Transverse colon (tissue), 4 donors: Measurements from ENCODE around the gene RCAN2. TPM values are rescaled to one million over a fixed set of nuclear protein-coding genes. Genes with fewer than 3 reads are reported as not detected.

ENCODE experiments used
- DNase-seq: peaks from one replicate; pipeline ENCODE4 v3.0.0-alpha.2; 2019
- H3K27ac ChIP-seq, 4 donors: fragments of 200-600 bp; sonication (generic); 2 replicates each; pipeline ENCODE4 v1.5.1; 2016 to 2018; ENCODE audit warnings: inconsistent platforms in 4 of 4
- H3K27me3 ChIP-seq: fragments of 200-600 bp; sonication (generic); 2 replicates; pipeline ENCODE4 v1.5.1; 2017; ENCODE audit warnings: inconsistent platforms
- H3K36me3 ChIP-seq, 4 donors: fragments of 200-600 bp; sonication (generic); 2 replicates each; pipeline ENCODE4 v1.5.1; 2017 to 2019; ENCODE audit warnings: inconsistent platforms in 4 of 4
- H3K4me1 ChIP-seq, 4 donors: fragments of 200-600 bp; sonication (generic); 2 replicates each; pipeline ENCODE4 v1.5.1; 2017 to 2020; ENCODE audit warnings: inconsistent platforms in 4 of 4
- H3K4me3 ChIP-seq, 4 donors: fragments of 200-600 bp; sonication (generic); 1 replicate in 1 of 4; 2 replicates in 3 of 4; pipeline versions ENCODE4 v1.5.1 to v1.6.1; 2017 to 2019; ENCODE audit warnings: inconsistent platforms in 4 of 4
- H3K9me3 ChIP-seq, 2 donors: fragments of 200-600 bp; sonication (generic); 2 replicates each; pipeline ENCODE4 v1.5.1; 2017 to 2019; ENCODE audit warnings: inconsistent platforms in 2 of 2
- CTCF ChIP-seq, 5 experiments: fragments of 200-600 bp in 3 of 5; fragments of 450-650 bp in 2 of 5; sonication (generic) in 3 of 5; IDR thresholded peaks; 1 replicate in 2 of 5; 2 replicates in 3 of 5; pipeline ENCODE4 v1.5.1; 2016 to 2017; ENCODE audit warnings: antibody characterized with exemption in 5 of 5, inconsistent platforms in 3 of 5, mild to moderate bottlenecking in 2 of 5, moderate library complexity in 1 of 5
- EP300 ChIP-seq: sonication (generic); formaldehyde crosslinking; IDR thresholded peaks from one replicate; pipeline ENCODE4 v1.6.1; 2017; ENCODE audit warnings: antibody characterized with exemption, low read depth
- POLR2A ChIP-seq: fragments of 450-650 bp; IDR thresholded peaks from one replicate; pipeline ENCODE4 v1.6.1; 2016; ENCODE audit warnings: antibody characterized with exemption, mild to moderate bottlenecking, moderate library complexity
- POLR2AphosphoS5 ChIP-seq, 3 donors: sonication (generic); formaldehyde crosslinking; IDR thresholded peaks; one replicate each; pipeline ENCODE4 v1.6.1; 2016; ENCODE audit warnings: antibody characterized with exemption in 3 of 3
- WGBS, 2 donors: methylation state at CpG; one replicate each; pipeline ENCODE4 v1.1.5; 2018; ENCODE audit warnings: low coverage in 1 of 2; 5-methylcytosine and 5-hydroxymethylcytosine counted together
- in situ Hi-C, 4 donors: fragments of 200-750 bp; cut with MboI; loops; one replicate each; pipeline versions ENCODE4 v1.15.0 to v1.15.1; 2017; ENCODE audit warnings: low sequenced_read_pairs in 3 of 4, low pct_ligation_motif_present in 1 of 4, low pct_unique_long_range_greater_than_20kb in 1 of 4
- intact Hi-C: fragments of 100-400 bp; cut with DNase I; formaldehyde crosslinking; loops from one replicate; pipeline ENCODE4 v1.15.1; 2023; ENCODE audit warnings: low total_unique reads
- total RNA-seq, 4 donors: library from RNA; depleted of rRNA; stranded (reverse); fragments of >200 nt; gene quantifications; one replicate each; pipeline ENCODE4 v1.1.0, GENCODE V29; 2016

The RCAN2 gene
- total RNA-seq, 4 donors from 2014 or later = 1.9 to 9.5 (median 7.5) TPM

- H3K9me3 ChIP-seq = no peaks in the 10 kb centered on the region
- no peak overlapping the region for H3K27ac ChIP-seq
- in situ Hi-C loops (no loop called here), intact Hi-C loops (no loop called here)
- H3K36me3 ChIP-seq = no peaks in the 10 kb centered on the region
- TF ChIP-seq EP300 (no peak), CTCF (IDR thresholded peaks at IDR 0.05) (no peak), POLR2AphosphoS5 (IDR thresholded peaks at IDR 0.05) (no peak), POLR2A (no peak)
- H3K4me3 ChIP-seq = no peak overlapping the region
- H3K4me1 ChIP-seq = peaks cover 0 to 29% (median 0%) of the 10 kb centered on the region in 4 donors
- DNase-seq = no peak
- H3K27me3 ChIP-seq = no peaks in the 10 kb centered on the region
- 78 to 89% methylated on average over 5 of the region's 5 CpGs for WGBS, 2 donors
Observed at GRCh38 chr6:46356543-46356942, 134.7 kb downstream of the RCAN2 start.

GRCh38 chr6:46353528-46353927 is 137.7 kb downstream of the RCAN2 start:
- intact Hi-C loops (no loop called here), in situ Hi-C loops (no loop called here)
- WGBS, 2 donors = 58 to 75% methylated on average over 3 of the region's 3 CpGs
- TF ChIP-seq POLR2AphosphoS5 (IDR thresholded peaks at IDR 0.05) = no peak
- no peak for TF ChIP-seq POLR2A
- no peak for TF ChIP-seq CTCF (IDR thresholded peaks at IDR 0.05)
- TF ChIP-seq EP300 = no peak
- DNase-seq = no peak
- Histone ChIP-seq H3K4me1 (peaks cover 0 to 29% (median 0%) of the 10 kb centered on the region in 4 donors), H3K4me3 (no peak overlapping the region), H3K36me3 (no peaks in the 10 kb centered on the region), H3K27ac (no peak overlapping the region), H3K9me3 (no peaks in the 10 kb centered on the region), H3K27me3 (no peaks in the 10 kb centered on the region)

- H3K36me3 ChIP-seq = no peaks in the 10 kb centered on the region
- intact Hi-C loops (no loop called here), in situ Hi-C loops (no loop called here)
- DNase-seq = no peak
- peaks cover 0 to 25% (median 0%) of the 10 kb centered on the region in 4 donors for H3K4me1 ChIP-seq
- no peaks in the 10 kb centered on the region for H3K9me3 ChIP-seq
- TF ChIP-seq POLR2A (no peak), CTCF (IDR thresholded peaks at IDR 0.05) (no peak), EP300 (no peak), POLR2AphosphoS5 (IDR thresholded peaks at IDR 0.05) (no peak)
- 85% methylated on average over 2 of the region's 2 CpGs; no CpG with 5 or more reads in 1 of the 2 donors for WGBS, 2 donors
- H3K27me3 ChIP-seq = no peaks in the 10 kb centered on the region
- no peak overlapping the region for H3K4me3 ChIP-seq
- no peak overlapping the region for H3K27ac ChIP-seq
Observed at GRCh38 chr6:46352541-46353268, 138.5 kb downstream of the RCAN2 start.

DNA sequence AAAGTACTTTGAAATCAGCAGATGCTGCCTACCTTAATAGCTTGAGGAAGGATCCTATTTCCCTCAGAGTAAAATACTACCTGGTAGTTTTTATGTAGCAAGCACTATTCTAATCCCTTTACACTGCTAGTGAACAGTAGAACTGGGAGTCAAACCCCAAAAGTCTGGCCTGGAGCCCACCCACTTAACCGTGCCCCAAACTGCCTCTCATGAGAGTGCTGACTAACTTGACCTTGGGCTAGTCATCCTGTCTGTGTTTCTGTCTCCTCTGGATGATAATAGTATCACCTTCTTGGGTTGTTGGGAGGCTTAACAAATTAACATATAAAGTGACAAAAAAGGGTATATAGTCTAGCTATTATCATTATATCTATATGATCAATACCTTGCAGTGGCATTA is 140.5 kb downstream of the RCAN2 start:
- Histone ChIP-seq H3K36me3 (no peaks in the 10 kb centered on the region), H3K4me3 (no peak overlapping the region), H3K27ac (no peak overlapping the region), H3K4me1 (peaks cover 0 to 14% (median 0%) of the 10 kb centered on the region in 4 donors), H3K27me3 (no peaks in the 10 kb centered on the region), H3K9me3 (peaks cover 0 to 4% of the 10 kb centered on the region in 2 donors)
- in situ Hi-C loops = no loop called here
- no peak for DNase-seq
- WGBS, 2 donors = 61% methylated on average over 1 of the region's 1 CpG; no CpG with 5 or more reads in 1 of the 2 donors
- intact Hi-C loops = no loop called here
- TF ChIP-seq POLR2AphosphoS5 (IDR thresholded peaks at IDR 0.05) (no peak), POLR2A (no peak), CTCF (IDR thresholded peaks at IDR 0.05) (no peak), EP300 (no peak)
